Caco-2 (cell line): ENCODE data around the gene IRF9. TPM values are rescaled to one million over a fixed set of nuclear protein-coding genes. Genes with fewer than 3 reads are reported as not detected.

Source experiments
- Bru-seq: library from RNA; stranded (reverse); fragments of 400-500 nt; gene quantifications from one replicate; lab custom pipeline; 2021; lab: Mats Ljungman, UMichigan
- BruChase-seq, 2 experiments: library from RNA; stranded (reverse); fragments of 400-500 nt; gene quantifications; one replicate each; lab custom pipeline; 2021; lab: Mats Ljungman, UMichigan
- BruUV-seq: library from RNA; stranded (reverse); fragments of 400-500 nt; replicated peaks from 2 replicates; lab custom pipeline; 2021; lab: Mats Ljungman, UMichigan
- CTCF ChIA-PET: fragments of 300-600 bp; sonication (Branson Sonifier 250); formaldehyde crosslinking; loops from one replicate; lab custom pipeline; 2022; ENCODE audit warnings: antibody characterized with exemption; lab: Charles Lee
- POLR2A ChIA-PET: fragments of 300-600 bp; sonication (Branson Sonifier 250); formaldehyde crosslinking; loops from one replicate; lab custom pipeline; 2022; ENCODE audit warnings: antibody characterized with exemption; lab: Charles Lee
- DNase-seq, 2 experiments: peaks; one replicate each; pipeline versions ENCODE4 v3.0.0 to v3.0.0-alpha.2; 2020 to 2022
- H3K27me3 ChIP-seq: replicated peaks from 2 replicates; pipeline ENCODE4 v1.6.0; 2011; ENCODE audit warnings: low read length; ENCODE audit not compliant: control insufficient read depth, insufficient read depth
- H3K36me3 ChIP-seq: 2 replicates; pipeline ENCODE4 v1.5.1; 2011; ENCODE audit warnings: low read length; ENCODE audit not compliant: control insufficient read depth, insufficient read depth
- H3K4me1 ChIP-seq: fragments of 250-450 bp; sonication (Bioruptor Pico); 2 replicates; pipeline ENCODE4 v1.5.1; 2020; ENCODE audit warnings: mild to moderate bottlenecking
- H3K4me3 ChIP-seq: 2 replicates; pipeline ENCODE4 v1.5.1; 2011; ENCODE audit warnings: low read depth, mild to moderate bottlenecking, control low read depth, low read length
- H3K9me3 ChIP-seq: fragments of 250-450 bp; sonication (Bioruptor Pico); 2 replicates; pipeline ENCODE4 v1.5.1; 2020; ENCODE audit warnings: mild to moderate bottlenecking, moderate library complexity
- H3K27ac Mint-ChIP-seq: one replicate; pipeline ENCODE4 v1.8.0; 2022; ENCODE audit warnings: mixed read lengths; ENCODE audit not compliant: unreplicated experiment
- H3K27me3 Mint-ChIP-seq: one replicate; pipeline ENCODE4 v1.8.0; 2022; ENCODE audit warnings: mixed read lengths; ENCODE audit not compliant: insufficient read depth, unreplicated experiment
- H3K36me3 Mint-ChIP-seq: one replicate; pipeline ENCODE4 v1.8.0; 2022; ENCODE audit warnings: mild to moderate bottlenecking, mixed read lengths; ENCODE audit not compliant: insufficient read depth, unreplicated experiment
- H3K4me1 Mint-ChIP-seq: one replicate; pipeline ENCODE4 v1.8.0; 2022; ENCODE audit warnings: low read depth, mixed read lengths; ENCODE audit not compliant: unreplicated experiment
- H3K4me3 Mint-ChIP-seq: one replicate; pipeline ENCODE4 v1.8.0; 2022; ENCODE audit warnings: mild to moderate bottlenecking, moderate library complexity, mixed read lengths; ENCODE audit not compliant: unreplicated experiment
- H3K9me3 Mint-ChIP-seq: one replicate; pipeline ENCODE4 v1.8.0; 2022; ENCODE audit warnings: mixed read lengths; ENCODE audit not compliant: unreplicated experiment
- intact Hi-C: fragments of 100-400 bp; cut with micrococcal nuclease; formaldehyde crosslinking; loops from one replicate; pipeline ENCODE4 v1.10.0; 2022; ENCODE audit not compliant: unreplicated experiment
- long read RNA-seq: library from polyadenylated mRNA; stranded (forward); transcript quantifications from one replicate; pipeline ENCODE4 v2.0.0, GENCODE V29; 2022
- total RNA-seq: library from RNA; stranded (reverse); gene quantifications from 2 replicates; pipeline ENCODE4 v1.2.3, GENCODE V29; 2022
- TF ChIP-seq, protein P1 (sequence below), 2 experiments: fragments of 200-600 bp in 1 of 2; IDR thresholded peaks; 1 replicate in 1 of 2; 2 replicates in 1 of 2; pipeline versions ENCODE4 v1.5.1 to v1.8.0; 2011 to 2022; ENCODE audit warnings: antibody characterized with exemption in 1 of 2, control low read depth in 1 of 2, inconsistent platforms in 1 of 2, low read depth in 1 of 2, low read length in 1 of 2, mild to moderate bottlenecking in 1 of 2, moderate library complexity in 1 of 2; ENCODE audit not compliant: insufficient read depth in 1 of 2, severe bottlenecking in 1 of 2, unreplicated experiment in 1 of 2

The IRF9 gene, protein sequence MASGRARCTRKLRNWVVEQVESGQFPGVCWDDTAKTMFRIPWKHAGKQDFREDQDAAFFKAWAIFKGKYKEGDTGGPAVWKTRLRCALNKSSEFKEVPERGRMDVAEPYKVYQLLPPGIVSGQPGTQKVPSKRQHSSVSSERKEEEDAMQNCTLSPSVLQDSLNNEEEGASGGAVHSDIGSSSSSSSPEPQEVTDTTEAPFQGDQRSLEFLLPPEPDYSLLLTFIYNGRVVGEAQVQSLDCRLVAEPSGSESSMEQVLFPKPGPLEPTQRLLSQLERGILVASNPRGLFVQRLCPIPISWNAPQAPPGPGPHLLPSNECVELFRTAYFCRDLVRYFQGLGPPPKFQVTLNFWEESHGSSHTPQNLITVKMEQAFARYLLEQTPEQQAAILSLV
- total RNA-seq (54.1 and 55.4 TPM in 2 replicates), Bru-seq, nascent RNA (percentile 69 among the genes with signal in this experiment), BruChase-seq, experiment 1, labeled RNA remaining after a 2-hour chase (percentile 62 among the genes with signal in this experiment), BruChase-seq, experiment 2, labeled RNA remaining after a 6-hour chase (percentile 65 among the genes with signal in this experiment)
- long read RNA-seq, transcript IRF9-202 (9 exons, 1,838 nt) = major isoform, 65 of 101 reads
- long read RNA-seq, transcript IRF9-215 (8 exons, 1,769 nt) = minor isoform, 10 of 101 reads
- long read RNA-seq, partial matches to known transcripts = 3 of 101 reads
- long read RNA-seq, other reads (novel, unspliced or antisense) = 23 of 101 reads

DNA sequence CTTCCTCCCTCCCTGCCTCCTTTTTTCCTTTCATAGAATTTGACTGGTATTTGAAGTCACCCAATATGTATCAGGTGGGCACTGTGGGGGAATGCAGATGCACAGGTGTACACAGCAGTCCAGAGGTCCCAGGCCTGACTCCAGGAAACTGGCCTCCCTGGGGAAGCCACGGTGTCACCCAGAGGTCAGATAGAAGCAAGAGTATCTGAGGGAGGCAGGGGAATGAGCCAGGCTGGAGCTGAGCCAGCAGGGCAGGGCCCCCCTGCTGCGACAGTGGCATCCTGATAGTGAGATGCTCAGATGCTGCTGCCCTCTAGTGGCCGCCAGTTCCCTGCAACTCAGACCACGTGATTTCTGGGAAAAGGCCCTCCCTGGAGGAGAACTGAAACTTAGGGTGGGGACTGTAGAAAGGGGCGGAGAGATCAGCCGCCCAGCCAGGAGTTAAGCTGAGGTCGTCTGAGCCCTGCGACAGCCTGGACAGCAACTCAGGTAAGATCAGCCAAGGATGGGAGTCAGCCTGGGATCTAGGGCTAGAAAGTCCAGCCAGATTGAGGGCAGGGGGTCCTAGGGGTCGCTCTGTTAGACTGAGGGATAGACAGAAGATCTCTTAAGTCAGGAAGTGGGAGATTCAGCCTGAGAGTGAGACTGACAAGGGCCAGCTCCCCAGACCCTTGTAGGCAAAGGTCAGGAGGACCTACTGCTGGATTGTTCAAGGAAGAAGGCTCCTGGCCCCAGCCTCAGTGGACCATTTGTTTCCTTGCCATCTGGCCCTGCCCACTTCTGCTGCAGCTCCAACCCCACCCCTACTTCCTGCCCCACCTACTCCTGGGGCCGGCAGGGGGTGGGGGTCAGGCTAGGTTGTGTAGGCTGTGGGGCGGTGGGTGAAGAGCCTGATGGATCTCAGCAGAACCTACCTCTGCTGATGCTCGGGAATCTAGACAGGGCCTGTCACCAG lies at the start of gene IRF9:
Gene IRF9, plus strand, starts transcription at position 416 of the 955 bp plus-strand sequence. CDS start 880 bp downstream, outside the sequence.
- Histone ChIP-seq H3K9me3 (no peaks in the 10 kb centered on the region), H3K36me3 (peaks cover 2% of the 10 kb centered on the region), H3K4me3 (peak within 1 kb of the TSS; percentile 29), H3K27me3 (no peaks in the 10 kb centered on the region), H3K4me1 (peaks cover 12% of the 10 kb centered on the region)
- H3K36me3 Mint-ChIP-seq = peaks cover 45% of the 10 kb centered on the region
- H3K4me3 Mint-ChIP-seq = peak within 1 kb of the TSS; percentile 77
- intact Hi-C loops = loop anchor here (1.0 kb wide), 7 partner anchors 14 to 147 kb away; partner anchors contain the start of genes DCAF11, EMC9, IPO4 and NRL
- H3K9me3 Mint-ChIP-seq = no peaks in the 10 kb centered on the region
- H3K4me1 Mint-ChIP-seq = peaks cover 6% of the 10 kb centered on the region
- ChIA-PET CTCF (interaction anchor here (0.6 to 2.3 kb wide), 20 partner anchors 11 to 1183 kb away, joined by 3 to 47 read pairs (median 4); partner anchors contain the start of genes CHMP4A, CIDEB, DCAF11 and EMC9), POLR2A (interaction anchor here (0.6 to 2.5 kb wide), 8 partner anchors 10 to 107 kb away, joined by 3 to 16 read pairs (median 6); partner anchors contain the start of genes DCAF11, EMC9, NRL and PCK2)
- peak; percentile 95 to 96 for DNase-seq
- no peaks in the 10 kb centered on the region for H3K27me3 Mint-ChIP-seq
- BruUV-seq = TSS peak; percentile 62
- TF ChIP-seq, protein P1, sequence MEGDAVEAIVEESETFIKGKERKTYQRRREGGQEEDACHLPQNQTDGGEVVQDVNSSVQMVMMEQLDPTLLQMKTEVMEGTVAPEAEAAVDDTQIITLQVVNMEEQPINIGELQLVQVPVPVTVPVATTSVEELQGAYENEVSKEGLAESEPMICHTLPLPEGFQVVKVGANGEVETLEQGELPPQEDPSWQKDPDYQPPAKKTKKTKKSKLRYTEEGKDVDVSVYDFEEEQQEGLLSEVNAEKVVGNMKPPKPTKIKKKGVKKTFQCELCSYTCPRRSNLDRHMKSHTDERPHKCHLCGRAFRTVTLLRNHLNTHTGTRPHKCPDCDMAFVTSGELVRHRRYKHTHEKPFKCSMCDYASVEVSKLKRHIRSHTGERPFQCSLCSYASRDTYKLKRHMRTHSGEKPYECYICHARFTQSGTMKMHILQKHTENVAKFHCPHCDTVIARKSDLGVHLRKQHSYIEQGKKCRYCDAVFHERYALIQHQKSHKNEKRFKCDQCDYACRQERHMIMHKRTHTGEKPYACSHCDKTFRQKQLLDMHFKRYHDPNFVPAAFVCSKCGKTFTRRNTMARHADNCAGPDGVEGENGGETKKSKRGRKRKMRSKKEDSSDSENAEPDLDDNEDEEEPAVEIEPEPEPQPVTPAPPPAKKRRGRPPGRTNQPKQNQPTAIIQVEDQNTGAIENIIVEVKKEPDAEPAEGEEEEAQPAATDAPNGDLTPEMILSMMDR (IDR thresholded peaks at IDR 0.05; ENCODE audit: insufficient read depth in 1 of 2, low read depth in 1 of 2, low read length in 1 of 2, severe bottlenecking in 1 of 2, unreplicated experiment in 1 of 2) = peak; percentile 88
- peak within 1 kb of the TSS; percentile 82 for H3K27ac Mint-ChIP-seq

DNA sequence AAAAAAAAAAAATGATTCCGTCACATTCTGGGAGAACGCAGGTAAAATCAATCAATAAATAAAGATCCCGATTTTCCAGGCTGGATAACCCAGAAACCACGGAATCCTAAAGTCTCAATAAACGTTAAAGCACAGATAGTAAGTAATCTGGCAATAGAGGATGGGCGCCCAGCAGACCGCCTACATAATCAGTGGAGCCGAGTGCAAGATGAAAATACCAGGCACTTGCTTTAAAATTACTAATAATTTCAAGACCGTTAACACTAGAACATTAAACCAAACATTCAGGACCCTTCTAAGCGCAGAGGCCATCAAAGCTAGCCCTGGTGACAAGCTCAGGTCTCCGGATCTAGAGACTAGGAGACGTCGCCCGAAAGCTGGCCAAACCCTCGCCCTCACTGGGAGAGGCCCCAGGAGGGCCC lies 47.7 kb upstream of the IRF9 start:
- TF ChIP-seq, protein P1 (IDR thresholded peaks at IDR 0.05; ENCODE audit: insufficient read depth in 1 of 2, low read depth in 1 of 2, low read length in 1 of 2, severe bottlenecking in 1 of 2, unreplicated experiment in 1 of 2) = no peak
- no peaks in the 10 kb centered on the region for H3K9me3 ChIP-seq
- peaks cover 13% of the 10 kb centered on the region for H3K4me1 Mint-ChIP-seq
- peaks cover 26% of the 10 kb centered on the region for H3K36me3 Mint-ChIP-seq
- no peaks in the 10 kb centered on the region for H3K27me3 Mint-ChIP-seq
- TSS peak; percentile 77 for BruUV-seq
- peaks cover 8% of the 10 kb centered on the region; the same call in 1 of the 2 replicates for H3K4me1 ChIP-seq
- peak overlapping the region; percentile 77 for H3K4me3 ChIP-seq
- no peaks in the 10 kb centered on the region for H3K9me3 Mint-ChIP-seq
- H3K4me3 Mint-ChIP-seq = peak overlapping the region; percentile 100
- H3K36me3 ChIP-seq = peaks cover 2% of the 10 kb centered on the region; the same call in 1 of the 2 replicates
- H3K27ac Mint-ChIP-seq = peak overlapping the region; percentile 98
- CTCF ChIA-PET = interaction anchor here (0.6 to 3.3 kb wide), 7 partner anchors 20 to 135 kb away, joined by 3 to 26 read pairs (median 17); partner anchors contain the start of genes IRF9, PCK2, PSME1 and PSME2
- POLR2A ChIA-PET = interaction anchor here (0.6 to 3.3 kb wide), 8 partner anchors 12 to 792 kb away, joined by 3 to 72 read pairs (median 20); partner anchors contain the start of genes EMC9, PABPN1, PCK2 and PSME1
- no peaks in the 10 kb centered on the region for H3K27me3 ChIP-seq
- intact Hi-C loops = no loop called here
- no peak for DNase-seq
